Psoas muscle (tissue), 8 donors: Measurements from ENCODE around the gene NOP16. TPM values are rescaled to one million over a fixed set of nuclear protein-coding genes. Genes with fewer than 3 reads are reported as not detected.
A peak's percentile ranks its signal among the peaks of the same experiment; 100 is the strongest.

ENCODE experiments used
- ATAC-seq, 4 donors: fragments of 200-7000 bp; cut with Tn5 transposase; one replicate each; pipeline ENCODE4 v1.9.1; 2020; ENCODE audit warnings: moderate library complexity in 3 of 4, mild to moderate bottlenecking in 2 of 4
- DNase-seq, 2 donors: peaks; one replicate each; pipeline ENCODE4 v3.0.0-alpha.2; 2020
- H3K27ac ChIP-seq: fragments of 200-600 bp; one replicate; pipeline ENCODE4 v1.8.0; 2022
- H3K27me3 ChIP-seq, 3 donors: fragments of 200-600 bp in 1 of 3; one replicate each; pipeline versions ENCODE4 v1.6.1 to v1.8.0; 2013 to 2022; ENCODE audit warnings: low read length in 2 of 3, mild to moderate bottlenecking in 2 of 3, moderate library complexity in 1 of 3; ENCODE audit not compliant: insufficient read depth in 3 of 3
- H3K36me3 ChIP-seq, 2 donors: fragments of 200-600 bp in 1 of 2; one replicate each; pipeline versions ENCODE4 v1.6.1 to v1.8.0; 2013 to 2022; ENCODE audit warnings: low read depth in 1 of 2, mild to moderate bottlenecking in 1 of 2, moderate library complexity in 1 of 2; ENCODE audit not compliant: insufficient read depth in 1 of 2
- H3K4me1 ChIP-seq: fragments of 200-600 bp; one replicate; pipeline ENCODE4 v1.8.0; 2022
- H3K4me3 ChIP-seq: fragments of 200-600 bp; one replicate; pipeline ENCODE4 v1.8.0; 2022; ENCODE audit warnings: mild to moderate bottlenecking
- H3K9me3 ChIP-seq: fragments of 200-600 bp; one replicate; pipeline ENCODE4 v1.8.0; 2022
- WGBS, 3 donors: extraction: QIAGEN DNeasy Blood & Tissue Kit; methylation state at CpG; one replicate each; pipeline versions ENCODE4 v1.1.6 to v1.1.7; 2013; 5-methylcytosine and 5-hydroxymethylcytosine counted together
- intact Hi-C, 2 donors: fragments of 100-400 bp; cut with DNase I; formaldehyde crosslinking; loops; one replicate each; pipeline versions ENCODE4 v1.11.0 to v1.14.2; 2022
- polyA plus RNA-seq, 3 donors: library from polyadenylated mRNA; stranded (reverse); fragments of 200-250 nt; gene quantifications; one replicate each; pipeline ENCODE4 v1.2.3, GENCODE V29; 2013
- total RNA-seq, 4 donors: library from RNA; stranded (reverse); fragmentation: NEBNext Ultra II Directional in 2 of 4; extraction: Animal tissue kit (Norgen Biotek cat#: 25700) in 2 of 4; gene quantifications; one replicate each; pipeline versions ENCODE4 v1.2.1 to v1.2.4, GENCODE V29; 2021 to 2023
- TF ChIP-seq, protein P1 (sequence below): fragments of 200-600 bp; IDR thresholded peaks from one replicate; pipeline ENCODE4 v1.8.0; 2022; ENCODE audit warnings: antibody characterized with exemption
- donor health status: healthy with polysubstance abuse.
- donor health status: DM: no; HTN: no; CAD: no; lungs with moderate emphysema.
- donor health status: Bipolar disorder and iron deficiency.
- donor health status: healthy.
- donor health status: DM: yes; HTN: yes; CAD: no.
- donor health status: DM: no; HTN: no; CAD: no.
- donor health status: DM: no; HTN: no; CAD: no.
- donor health status: DM: yes; HTN: yes; CAD: no.

NOP16 gene
- total and polyA plus RNA-seq, 7 donors, result 35.6 to 206 (median 76.2) TPM

DNA sequence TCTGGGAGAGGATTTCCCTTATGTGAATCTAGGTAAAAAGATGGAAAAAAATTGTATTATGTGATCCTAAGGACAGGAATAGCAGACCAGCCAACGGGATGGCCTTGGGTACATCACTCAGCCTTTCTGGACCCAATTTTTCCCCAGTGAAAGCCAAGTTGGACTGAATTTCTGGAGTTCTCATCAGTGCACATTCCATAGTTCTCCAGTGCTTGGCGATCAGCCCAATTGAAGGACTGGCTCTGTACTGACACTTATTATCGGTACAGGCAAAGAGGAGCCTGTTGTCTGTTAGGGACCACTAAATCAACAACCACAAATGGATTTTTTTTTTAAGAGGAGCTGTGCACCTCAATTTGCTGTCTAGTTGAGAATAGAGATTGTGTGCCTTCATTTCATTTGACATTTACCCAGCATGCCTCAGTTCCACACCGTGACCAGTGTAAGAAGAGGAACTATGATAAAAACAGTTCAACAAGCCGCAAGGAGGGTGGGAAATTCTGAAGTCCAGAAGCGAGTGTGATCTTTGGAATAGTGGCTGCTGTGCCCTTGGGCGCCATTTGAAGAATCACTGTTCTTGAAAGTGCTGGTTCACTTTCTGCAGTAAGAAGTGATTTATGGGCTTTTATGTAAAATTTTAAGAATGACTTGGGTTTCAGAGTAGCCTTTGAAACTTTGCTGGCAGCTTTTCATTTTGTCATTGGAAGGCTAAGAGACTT lies 15.1 kb downstream of the NOP16 start:
- H3K4me3 ChIP-seq, result no peak overlapping the region
- TF ChIP-seq, protein P1, sequence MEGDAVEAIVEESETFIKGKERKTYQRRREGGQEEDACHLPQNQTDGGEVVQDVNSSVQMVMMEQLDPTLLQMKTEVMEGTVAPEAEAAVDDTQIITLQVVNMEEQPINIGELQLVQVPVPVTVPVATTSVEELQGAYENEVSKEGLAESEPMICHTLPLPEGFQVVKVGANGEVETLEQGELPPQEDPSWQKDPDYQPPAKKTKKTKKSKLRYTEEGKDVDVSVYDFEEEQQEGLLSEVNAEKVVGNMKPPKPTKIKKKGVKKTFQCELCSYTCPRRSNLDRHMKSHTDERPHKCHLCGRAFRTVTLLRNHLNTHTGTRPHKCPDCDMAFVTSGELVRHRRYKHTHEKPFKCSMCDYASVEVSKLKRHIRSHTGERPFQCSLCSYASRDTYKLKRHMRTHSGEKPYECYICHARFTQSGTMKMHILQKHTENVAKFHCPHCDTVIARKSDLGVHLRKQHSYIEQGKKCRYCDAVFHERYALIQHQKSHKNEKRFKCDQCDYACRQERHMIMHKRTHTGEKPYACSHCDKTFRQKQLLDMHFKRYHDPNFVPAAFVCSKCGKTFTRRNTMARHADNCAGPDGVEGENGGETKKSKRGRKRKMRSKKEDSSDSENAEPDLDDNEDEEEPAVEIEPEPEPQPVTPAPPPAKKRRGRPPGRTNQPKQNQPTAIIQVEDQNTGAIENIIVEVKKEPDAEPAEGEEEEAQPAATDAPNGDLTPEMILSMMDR, result no peak
- no peak for DNase-seq
- peaks cover 0 to 7% of the 10 kb centered on the region in 2 donors for H3K36me3 ChIP-seq
- H3K9me3 ChIP-seq, result no peaks in the 10 kb centered on the region
- no peak for ATAC-seq
- H3K27ac ChIP-seq, result peak overlapping the region; percentile 85
- WGBS, 3 donors, result 34 to 53% (median 37%) methylated on average over 7 of the region's 7 CpGs
- peaks cover 52% of the 10 kb centered on the region for H3K4me1 ChIP-seq
- intact Hi-C loops, result no loop called here
- H3K27me3 ChIP-seq, result no peaks in the 10 kb centered on the region

DNA sequence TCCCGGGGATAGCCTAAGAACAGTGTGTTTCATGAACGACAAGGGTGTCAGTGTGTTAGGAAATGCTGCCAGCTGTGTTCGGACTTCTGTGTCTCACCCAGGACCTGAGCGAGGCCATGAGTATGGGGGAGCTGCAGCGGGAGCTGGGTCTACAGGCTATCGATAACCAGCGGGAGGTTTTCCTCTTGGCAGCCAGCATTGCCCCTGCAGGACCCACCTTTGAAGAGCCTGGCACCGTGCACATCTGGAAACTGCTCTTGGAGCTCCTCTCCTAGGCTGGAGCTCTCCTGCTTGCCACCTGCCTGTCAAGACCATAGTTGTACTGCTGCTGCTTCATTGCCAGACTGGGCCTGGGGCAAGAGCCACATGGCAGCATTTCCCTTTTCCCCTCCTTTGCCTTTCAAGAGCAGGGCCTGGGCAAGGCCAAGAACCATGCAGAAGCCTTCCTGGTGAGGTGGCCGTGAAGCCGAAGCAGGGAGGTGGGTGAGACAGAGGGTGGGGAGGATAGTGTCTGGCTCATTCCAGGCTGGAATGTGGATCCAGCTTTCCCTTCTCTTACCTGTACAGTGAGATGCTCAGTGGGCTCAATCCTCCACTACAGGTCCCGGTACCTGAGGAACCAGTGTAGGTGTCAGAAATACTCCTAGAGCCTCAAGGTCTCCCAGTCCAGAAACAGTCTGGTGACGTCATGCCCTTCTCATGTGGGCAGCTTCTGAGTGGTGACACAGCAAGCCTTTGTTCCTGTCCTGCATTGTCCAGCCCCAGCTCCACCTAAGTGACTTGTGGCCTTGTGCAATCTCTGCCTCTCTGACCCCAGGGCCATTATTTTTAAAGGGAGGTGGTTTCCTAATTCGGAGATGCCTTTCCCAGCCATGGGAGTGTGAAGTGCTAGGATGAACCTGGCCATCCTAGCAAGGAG lies 16.5 kb downstream of the NOP16 start:
- TF ChIP-seq, protein P1, result no peak
- ATAC-seq (peak; percentile 62 to 80 (median 76)), DNase-seq (peak in 1 of 2 donors; percentile 68)
- Histone ChIP-seq H3K4me1 (peaks cover 58% of the 10 kb centered on the region), H3K9me3 (no peaks in the 10 kb centered on the region), H3K4me3 (no peak overlapping the region), H3K27me3 (no peaks in the 10 kb centered on the region), H3K27ac (peak overlapping the region; percentile 85), H3K36me3 (peaks cover 0 to 20% of the 10 kb centered on the region in 2 donors)
- WGBS, 3 donors, result 60 to 81% (median 73%) methylated on average over 13 of the region's 13 CpGs
- intact Hi-C loops, result no loop called here

GRCh38 chr5:176369934-176370711 lies 18.3 kb downstream of the NOP16 start:
- H3K4me1 ChIP-seq, result peaks cover 61% of the 10 kb centered on the region
- no peak overlapping the region for H3K4me3 ChIP-seq
- TF ChIP-seq, protein P1, result no peak
- H3K9me3 ChIP-seq, result no peaks in the 10 kb centered on the region
- no peak for DNase-seq
- peaks cover 0 to 21% of the 10 kb centered on the region in 2 donors for H3K36me3 ChIP-seq
- ATAC-seq, result peak; percentile 81 to 83 (median 82)
- peak overlapping the region; percentile 85 for H3K27ac ChIP-seq
- WGBS, 3 donors, result 37 to 56% (median 41%) methylated on average over 8 of the region's 8 CpGs
- intact Hi-C loops, result no loop called here
- no peaks in the 10 kb centered on the region for H3K27me3 ChIP-seq

DNA sequence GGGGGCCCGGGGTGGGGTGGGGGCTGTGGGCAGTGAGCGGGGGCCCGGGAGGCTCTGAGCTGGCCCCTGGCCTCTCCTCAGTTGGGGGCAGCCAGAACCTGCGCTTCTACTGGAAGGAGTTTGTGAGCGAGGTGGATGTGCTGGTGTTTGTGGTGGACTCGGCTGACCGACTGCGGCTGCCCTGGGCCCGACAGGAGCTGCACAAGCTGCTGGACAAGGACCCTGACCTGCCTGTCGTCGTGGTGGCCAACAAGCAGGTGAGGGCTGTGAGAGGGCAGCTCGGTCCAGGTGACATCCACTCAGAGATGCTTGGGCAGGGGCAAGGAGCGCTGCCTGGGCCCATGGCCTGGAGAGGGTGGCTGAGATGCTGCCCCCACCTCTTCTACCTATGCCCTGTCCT lies 19.7 kb downstream of the NOP16 start:
- Histone ChIP-seq H3K4me3 (no peak overlapping the region), H3K36me3 (peaks cover 0 to 21% of the 10 kb centered on the region in 2 donors), H3K9me3 (no peaks in the 10 kb centered on the region), H3K27me3 (no peaks in the 10 kb centered on the region), H3K4me1 (peaks cover 60% of the 10 kb centered on the region), H3K27ac (peak overlapping the region; percentile 85)
- intact Hi-C loops, result no loop called here
- DNase-seq (no peak), ATAC-seq (no peak)
- 81 to 90% (median 84%) methylated on average over 10 to 13 of the region's 13 CpGs for WGBS, 3 donors
- TF ChIP-seq, protein P1, result no peak
